SK-N-SH treated with all-trans-retinoic acid at 6 μM for 48 hours (cell line): Measurements from ENCODE around the gene VWF.

Experiments used
- ARNTL ChIP-seq: fragments of 450-650 bp; formaldehyde crosslinking; IDR thresholded peaks from 2 replicates; pipeline ENCODE4 v1.5.0; 2020; ENCODE audit warnings: low read depth, mild to moderate bottlenecking, moderate library complexity, borderline replicate concordance
- BACH2 ChIP-seq: fragments of 250-450 bp; sonication (Bioruptor Pico); IDR thresholded peaks from 2 replicates; pipeline ENCODE4 v1.9.0; 2021; ENCODE audit warnings: mild to moderate bottlenecking, borderline replicate concordance
- CSDC2 ChIP-seq: fragments of 250-450 bp; sonication (Bioruptor Pico); IDR thresholded peaks from 2 replicates; pipeline ENCODE4 v1.5.0; 2020; ENCODE audit warnings: mild to moderate bottlenecking, moderate library complexity
- ESRRG ChIP-seq: fragments of 250-450 bp; sonication (Bioruptor Pico); IDR thresholded peaks from 2 replicates; pipeline ENCODE4 v1.6.1; 2021; ENCODE audit warnings: mild to moderate bottlenecking
- OSR1 ChIP-seq: fragments of 250-450 bp; sonication (Bioruptor Pico); IDR thresholded peaks from 2 replicates; pipeline ENCODE4 v1.8.0; 2022; ENCODE audit warnings: moderate library complexity, mild to moderate bottlenecking, inconsistent platforms
- TCF4 ChIP-seq: fragments of 250-450 bp; sonication (Bioruptor Pico); IDR thresholded peaks from 2 replicates; pipeline ENCODE4 v1.8.0; 2021; ENCODE audit warnings: mild to moderate bottlenecking, moderate library complexity, borderline replicate concordance
- TOX ChIP-seq: fragments of 250-450 bp; sonication (Bioruptor Pico); IDR thresholded peaks from 2 replicates; pipeline ENCODE4 v1.8.0; 2021; ENCODE audit warnings: mild to moderate bottlenecking, moderate library complexity, borderline replicate concordance
- ZFP3 ChIP-seq: fragments of 250-450 bp; sonication (Bioruptor Pico); IDR thresholded peaks from 2 replicates; pipeline ENCODE4 v1.5.0; 2020; ENCODE audit warnings: mild to moderate bottlenecking, moderate library complexity
- ZFP30 ChIP-seq: fragments of 450-650 bp; formaldehyde crosslinking; IDR thresholded peaks from 2 replicates; pipeline ENCODE4 v1.5.0; 2022; ENCODE audit warnings: mild to moderate bottlenecking, moderate library complexity
- TF ChIP-seq, protein P1 (sequence below): fragments of 250-450 bp; sonication (Bioruptor Pico); IDR thresholded peaks from 2 replicates; pipeline ENCODE4 v1.5.1; 2021; ENCODE audit warnings: mild to moderate bottlenecking, moderate library complexity
- TF ChIP-seq, protein P2 (sequence below): fragments of 250-450 bp; sonication (Bioruptor Pico); IDR thresholded peaks from 2 replicates; pipeline ENCODE4 v1.8.0; 2020; ENCODE audit warnings: mild to moderate bottlenecking, moderate library complexity, borderline replicate concordance
- TF ChIP-seq, protein P3 (sequence below): fragments of 250-450 bp; sonication (Bioruptor Pico); IDR thresholded peaks from 2 replicates; pipeline ENCODE4 v1.5.0; 2020; ENCODE audit warnings: mild to moderate bottlenecking, moderate library complexity

DNA sequence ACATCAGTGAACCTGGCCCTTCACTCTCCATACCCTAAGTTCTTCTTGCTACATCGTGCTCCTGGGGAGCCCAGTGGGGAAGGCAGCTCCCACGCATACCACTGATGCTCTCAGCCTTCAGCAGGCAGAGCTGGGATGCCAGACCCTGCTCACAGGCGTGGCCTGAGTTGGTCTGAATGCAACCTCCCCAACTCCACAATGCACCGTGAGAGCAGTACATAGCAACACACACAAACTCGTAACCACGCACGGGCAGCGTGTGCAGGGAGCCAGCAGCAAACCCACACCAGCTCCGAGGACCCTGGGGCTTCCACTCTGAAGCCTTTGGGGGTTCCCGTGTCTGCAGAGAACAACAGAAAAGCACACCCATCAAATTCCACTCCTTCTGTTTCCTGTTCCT is 216.7 kb downstream of the VWF start:
- TF ChIP-seq, protein P1, sequence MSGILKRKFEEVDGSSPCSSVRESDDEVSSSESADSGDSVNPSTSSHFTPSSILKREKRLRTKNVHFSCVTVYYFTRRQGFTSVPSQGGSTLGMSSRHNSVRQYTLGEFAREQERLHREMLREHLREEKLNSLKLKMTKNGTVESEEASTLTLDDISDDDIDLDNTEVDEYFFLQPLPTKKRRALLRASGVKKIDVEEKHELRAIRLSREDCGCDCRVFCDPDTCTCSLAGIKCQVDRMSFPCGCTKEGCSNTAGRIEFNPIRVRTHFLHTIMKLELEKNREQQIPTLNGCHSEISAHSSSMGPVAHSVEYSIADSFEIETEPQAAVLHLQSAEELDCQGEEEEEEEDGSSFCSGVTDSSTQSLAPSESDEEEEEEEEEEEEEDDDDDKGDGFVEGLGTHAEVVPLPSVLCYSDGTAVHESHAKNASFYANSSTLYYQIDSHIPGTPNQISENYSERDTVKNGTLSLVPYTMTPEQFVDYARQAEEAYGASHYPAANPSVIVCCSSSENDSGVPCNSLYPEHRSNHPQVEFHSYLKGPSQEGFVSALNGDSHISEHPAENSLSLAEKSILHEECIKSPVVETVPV = no peak
- TF ChIP-seq OSR1 (CRISPR knock-in tag) (no peak), BACH2 (CRISPR knock-in tag) (no peak), TOX (CRISPR knock-in tag) (no peak), ZFP3 (no peak), ESRRG (no peak), ARNTL (CRISPR knock-in tag) (no peak), ZFP30 (CRISPR knock-in tag) (no peak), CSDC2 (no peak), TCF4 (CRISPR knock-in tag) (no peak)
- TF ChIP-seq, protein P2, sequence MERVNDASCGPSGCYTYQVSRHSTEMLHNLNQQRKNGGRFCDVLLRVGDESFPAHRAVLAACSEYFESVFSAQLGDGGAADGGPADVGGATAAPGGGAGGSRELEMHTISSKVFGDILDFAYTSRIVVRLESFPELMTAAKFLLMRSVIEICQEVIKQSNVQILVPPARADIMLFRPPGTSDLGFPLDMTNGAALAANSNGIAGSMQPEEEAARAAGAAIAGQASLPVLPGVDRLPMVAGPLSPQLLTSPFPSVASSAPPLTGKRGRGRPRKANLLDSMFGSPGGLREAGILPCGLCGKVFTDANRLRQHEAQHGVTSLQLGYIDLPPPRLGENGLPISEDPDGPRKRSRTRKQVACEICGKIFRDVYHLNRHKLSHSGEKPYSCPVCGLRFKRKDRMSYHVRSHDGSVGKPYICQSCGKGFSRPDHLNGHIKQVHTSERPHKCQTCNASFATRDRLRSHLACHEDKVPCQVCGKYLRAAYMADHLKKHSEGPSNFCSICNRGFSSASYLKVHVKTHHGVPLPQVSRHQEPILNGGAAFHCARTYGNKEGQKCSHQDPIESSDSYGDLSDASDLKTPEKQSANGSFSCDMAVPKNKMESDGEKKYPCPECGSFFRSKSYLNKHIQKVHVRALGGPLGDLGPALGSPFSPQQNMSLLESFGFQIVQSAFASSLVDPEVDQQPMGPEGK (CRISPR knock-in tag) = no peak
- TF ChIP-seq, protein P3, sequence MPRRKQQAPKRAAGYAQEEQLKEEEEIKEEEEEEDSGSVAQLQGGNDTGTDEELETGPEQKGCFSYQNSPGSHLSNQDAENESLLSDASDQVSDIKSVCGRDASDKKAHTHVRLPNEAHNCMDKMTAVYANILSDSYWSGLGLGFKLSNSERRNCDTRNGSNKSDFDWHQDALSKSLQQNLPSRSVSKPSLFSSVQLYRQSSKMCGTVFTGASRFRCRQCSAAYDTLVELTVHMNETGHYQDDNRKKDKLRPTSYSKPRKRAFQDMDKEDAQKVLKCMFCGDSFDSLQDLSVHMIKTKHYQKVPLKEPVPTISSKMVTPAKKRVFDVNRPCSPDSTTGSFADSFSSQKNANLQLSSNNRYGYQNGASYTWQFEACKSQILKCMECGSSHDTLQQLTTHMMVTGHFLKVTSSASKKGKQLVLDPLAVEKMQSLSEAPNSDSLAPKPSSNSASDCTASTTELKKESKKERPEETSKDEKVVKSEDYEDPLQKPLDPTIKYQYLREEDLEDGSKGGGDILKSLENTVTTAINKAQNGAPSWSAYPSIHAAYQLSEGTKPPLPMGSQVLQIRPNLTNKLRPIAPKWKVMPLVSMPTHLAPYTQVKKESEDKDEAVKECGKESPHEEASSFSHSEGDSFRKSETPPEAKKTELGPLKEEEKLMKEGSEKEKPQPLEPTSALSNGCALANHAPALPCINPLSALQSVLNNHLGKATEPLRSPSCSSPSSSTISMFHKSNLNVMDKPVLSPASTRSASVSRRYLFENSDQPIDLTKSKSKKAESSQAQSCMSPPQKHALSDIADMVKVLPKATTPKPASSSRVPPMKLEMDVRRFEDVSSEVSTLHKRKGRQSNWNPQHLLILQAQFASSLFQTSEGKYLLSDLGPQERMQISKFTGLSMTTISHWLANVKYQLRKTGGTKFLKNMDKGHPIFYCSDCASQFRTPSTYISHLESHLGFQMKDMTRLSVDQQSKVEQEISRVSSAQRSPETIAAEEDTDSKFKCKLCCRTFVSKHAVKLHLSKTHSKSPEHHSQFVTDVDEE (CRISPR knock-in tag) = no peak
